ENCODE data around the gene VAMP2. TPM values are rescaled to one million over a fixed set of nuclear protein-coding genes. Genes with fewer than 3 reads are reported as not detected.

Gene VAMP2
- total RNA-seq, 4 donors from 2014 or later = 10.9 to 37.0 (median 25.7) TPM

DNA sequence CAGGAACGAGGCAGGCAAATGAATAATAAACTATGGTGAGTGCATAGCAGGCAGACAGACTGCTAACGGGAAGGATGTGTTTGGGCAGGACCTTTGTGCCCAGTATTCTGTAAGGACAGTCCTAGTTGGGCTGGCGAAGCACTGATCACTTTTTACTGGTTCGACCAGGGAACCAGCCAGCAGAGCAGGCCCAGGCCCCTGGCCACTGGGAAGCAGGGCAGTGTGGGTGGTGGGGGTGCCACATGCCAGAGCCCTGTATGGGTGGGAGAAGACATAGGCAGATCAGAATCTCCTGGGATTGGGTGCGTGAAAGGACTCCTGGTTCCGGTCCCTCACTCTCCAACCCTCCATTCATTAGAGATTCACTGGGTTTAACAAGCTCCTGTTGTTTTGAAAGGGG, 4.0 kb upstream of the VAMP2 start:
- Histone ChIP-seq H3K27ac (no peak overlapping the region), H3K27me3 (no peaks in the 10 kb centered on the region), H3K4me3 (no peak overlapping the region), H3K36me3 (no peaks in the 10 kb centered on the region), H3K4me1 (peaks cover 20 to 23% of the 10 kb centered on the region in 2 donors), H3K9me3 (no peaks in the 10 kb centered on the region)
- intact Hi-C loops (cut with DNase I; ENCODE audit: low total_unique reads) = no loop called here
- TF ChIP-seq, protein P1, sequence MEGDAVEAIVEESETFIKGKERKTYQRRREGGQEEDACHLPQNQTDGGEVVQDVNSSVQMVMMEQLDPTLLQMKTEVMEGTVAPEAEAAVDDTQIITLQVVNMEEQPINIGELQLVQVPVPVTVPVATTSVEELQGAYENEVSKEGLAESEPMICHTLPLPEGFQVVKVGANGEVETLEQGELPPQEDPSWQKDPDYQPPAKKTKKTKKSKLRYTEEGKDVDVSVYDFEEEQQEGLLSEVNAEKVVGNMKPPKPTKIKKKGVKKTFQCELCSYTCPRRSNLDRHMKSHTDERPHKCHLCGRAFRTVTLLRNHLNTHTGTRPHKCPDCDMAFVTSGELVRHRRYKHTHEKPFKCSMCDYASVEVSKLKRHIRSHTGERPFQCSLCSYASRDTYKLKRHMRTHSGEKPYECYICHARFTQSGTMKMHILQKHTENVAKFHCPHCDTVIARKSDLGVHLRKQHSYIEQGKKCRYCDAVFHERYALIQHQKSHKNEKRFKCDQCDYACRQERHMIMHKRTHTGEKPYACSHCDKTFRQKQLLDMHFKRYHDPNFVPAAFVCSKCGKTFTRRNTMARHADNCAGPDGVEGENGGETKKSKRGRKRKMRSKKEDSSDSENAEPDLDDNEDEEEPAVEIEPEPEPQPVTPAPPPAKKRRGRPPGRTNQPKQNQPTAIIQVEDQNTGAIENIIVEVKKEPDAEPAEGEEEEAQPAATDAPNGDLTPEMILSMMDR (IDR thresholded peaks at IDR 0.05 in 4 of 5, conservative IDR thresholded peaks at IDR 0.05 in 1 of 5) = no peak
- no peak for TF ChIP-seq POLR2A (IDR thresholded peaks at IDR 0.05)
- DNase-seq (no peak), ATAC-seq (no peak)
- in situ Hi-C loops (cut with MboI; ENCODE audit: low sequenced_read_pairs in 4 of 4) = no loop called here

DNA sequence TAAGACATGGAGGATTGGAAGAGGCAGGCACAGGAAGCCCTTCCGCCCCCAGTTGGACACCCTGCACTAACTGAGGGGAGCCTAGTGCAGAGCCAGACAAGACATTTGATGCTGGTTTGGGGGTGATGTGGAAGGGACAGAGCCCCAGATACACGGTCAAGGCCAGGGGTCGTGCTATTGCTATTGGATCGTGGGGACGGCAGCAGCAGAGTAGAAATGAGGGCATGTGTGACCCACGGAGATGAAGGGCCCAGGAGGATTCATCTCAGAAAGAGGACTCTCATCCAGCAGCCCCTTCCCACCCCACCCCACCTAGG, 2.0 kb upstream of the VAMP2 start:
- intact Hi-C loops (cut with DNase I; ENCODE audit: low total_unique reads) = loop anchor here (1.0 kb wide), 1 partner anchor 9 kb away; no protein-coding TSS in a partner anchor
- Histone ChIP-seq H3K27me3 (no peaks in the 10 kb centered on the region), H3K4me1 (peaks cover 32 to 37% of the 10 kb centered on the region in 2 donors), H3K4me3 (peak overlapping the region in 1 of 4 donors; percentile 74), H3K36me3 (peaks cover 0 to 11% of the 10 kb centered on the region in 2 donors), H3K9me3 (no peaks in the 10 kb centered on the region), H3K27ac (peak overlapping the region; percentile 98 to 100 (median 99))
- DNase-seq (no peak), ATAC-seq (no peak)
- in situ Hi-C loops (cut with MboI; ENCODE audit: low sequenced_read_pairs in 4 of 4) = no loop called here
- no peak for TF ChIP-seq POLR2A (IDR thresholded peaks at IDR 0.05)

GRCh38 chr17:8163978-8164814, 1.4 kb upstream of the VAMP2 start:
- in situ Hi-C loops (cut with MboI; ENCODE audit: low sequenced_read_pairs in 4 of 4) = no loop called here

DNA sequence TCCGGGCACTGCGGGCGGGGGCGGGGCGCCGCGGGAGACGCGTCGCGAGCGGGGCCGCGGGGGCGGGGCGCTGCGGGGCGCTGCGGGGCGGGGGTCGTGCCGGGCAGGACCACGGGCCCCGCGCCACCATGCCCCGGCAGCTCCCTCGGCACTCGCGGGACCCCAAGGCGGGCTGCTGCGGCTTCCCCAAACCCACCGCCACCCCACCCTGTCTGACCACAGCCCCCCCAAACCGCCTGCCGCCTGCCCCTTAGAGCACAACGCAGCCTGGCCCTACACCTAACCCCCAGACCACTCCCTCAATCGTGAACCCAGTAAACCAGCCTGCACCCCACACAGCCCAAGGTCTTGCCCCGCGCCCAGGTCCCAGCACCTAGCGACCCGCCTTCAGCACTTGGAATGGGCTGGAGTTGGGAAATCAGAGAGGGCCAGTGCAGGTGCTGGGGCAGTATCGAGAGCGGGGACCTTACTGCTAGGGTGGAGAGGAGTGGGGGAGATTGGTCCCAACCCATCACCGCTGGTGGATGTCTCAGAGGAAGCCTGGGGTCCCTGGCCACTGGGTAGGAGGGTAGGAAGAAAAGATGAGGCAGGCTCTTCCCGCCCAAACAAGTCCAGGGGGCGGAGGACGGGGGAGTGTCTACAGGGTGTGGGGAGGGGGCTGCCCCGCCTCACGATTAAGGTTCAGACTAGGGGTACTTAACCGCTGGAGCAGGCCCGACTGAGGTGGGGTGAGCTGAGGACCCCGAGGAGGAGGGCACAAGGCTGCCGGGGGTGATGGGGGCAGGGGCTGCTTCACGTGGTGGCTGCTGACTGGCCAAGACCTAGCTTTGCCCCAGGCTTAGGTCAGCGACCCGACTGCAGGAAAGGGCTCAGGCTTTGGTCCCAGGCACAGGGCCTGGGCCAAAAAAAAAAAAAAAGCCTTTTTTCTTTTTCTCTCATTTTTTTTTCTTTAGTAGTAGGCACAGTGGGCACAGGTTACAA, 539 bp upstream of the VAMP2 start:
- Histone ChIP-seq H3K9me3 (no peaks in the 10 kb centered on the region), H3K36me3 (peaks cover 0 to 19% of the 10 kb centered on the region in 2 donors), H3K27me3 (no peaks in the 10 kb centered on the region), H3K27ac (peak overlapping the region; percentile 98 to 100 (median 99)), H3K4me1 (peaks cover 36 to 41% of the 10 kb centered on the region in 2 donors), H3K4me3 (peak overlapping the region; percentile 51 to 92 (median 62))
- TF ChIP-seq, protein P1 (IDR thresholded peaks at IDR 0.05 in 4 of 5, conservative IDR thresholded peaks at IDR 0.05 in 1 of 5) = no peak
- TF ChIP-seq POLR2A (IDR thresholded peaks at IDR 0.05) = no peak
- peak in 1 of 2 donors; percentile 49 for DNase-seq
- peak; percentile 17 to 21 for ATAC-seq
- intact Hi-C loops (cut with DNase I; ENCODE audit: low total_unique reads) (loop anchor here (2.0 kb wide), 1 partner anchor 60 kb away; no protein-coding TSS in a partner anchor), in situ Hi-C loops (cut with MboI; ENCODE audit: low sequenced_read_pairs in 4 of 4) (no loop called here)

More at GRCh38 chr17:8163978-8164814, 1.4 kb upstream of the VAMP2 start:
- ATAC-seq (peak; percentile 66 to 69), DNase-seq (peak; percentile 74 to 90)
- peak overlapping the region; percentile 98 to 100 (median 99) for H3K27ac ChIP-seq
- no peaks in the 10 kb centered on the region for H3K27me3 ChIP-seq
- no peaks in the 10 kb centered on the region for H3K9me3 ChIP-seq
- peaks cover 32 to 37% of the 10 kb centered on the region in 2 donors for H3K4me1 ChIP-seq
- H3K4me3 ChIP-seq = peak overlapping the region in 3 of 4 donors; percentile 16 to 74 (median 51)
- intact Hi-C loops (cut with DNase I; ENCODE audit: low total_unique reads) = loop anchor here (1.0 to 2.0 kb wide), 2 partner anchors 9 to 59 kb away; no protein-coding TSS in a partner anchor
- H3K36me3 ChIP-seq = peaks cover 0 to 17% of the 10 kb centered on the region in 2 donors
- TF ChIP-seq POLR2A (IDR thresholded peaks at IDR 0.05) = peak; percentile 40 to 43
- TF ChIP-seq, protein P1 (IDR thresholded peaks at IDR 0.05 in 4 of 5, conservative IDR thresholded peaks at IDR 0.05 in 1 of 5) = no peak
